IMR-90 (cell line): ENCODE data around the gene KRTCAP2. TPM values are rescaled to one million over a fixed set of nuclear protein-coding genes. Genes with fewer than 3 reads are reported as not detected.

Experiments
- ATAC-seq: fragments of 200-7000 bp; cut with Tn5 transposase; 2 replicates; pipeline ENCODE4 v1.9.1; 2020; ENCODE audit warnings: low read depth, mild to moderate bottlenecking, moderate library complexity
- BruUV-seq: library from RNA; stranded (reverse); fragments of 400-500 nt; replicated peaks from 2 replicates; lab custom pipeline; 2021; lab: Mats Ljungman, UMichigan
- CTCF ChIA-PET: fragments of 300-600 bp; formaldehyde crosslinking; extraction: SDS; loops from one replicate; lab custom pipeline; 2021; ENCODE audit warnings: antibody characterized with exemption; lab: Yijun Ruan, JAX
- POLR2A ChIA-PET: fragments of 300-600 bp; sonication (Branson Sonifier 250); formaldehyde crosslinking; loops from one replicate; lab custom pipeline; 2022; ENCODE audit warnings: antibody characterized with exemption; ENCODE audit not compliant: unreplicated experiment; lab: Charles Lee
- DNase-seq: peaks from one replicate; pipeline ENCODE4 v3.0.0; 2013
- H2AFZ ChIP-seq: replicated peaks from 2 replicates; pipeline ENCODE3; 2013; ENCODE audit warnings: low read length, mild to moderate bottlenecking; ENCODE audit not compliant: poor library complexity
- H2AK5ac ChIP-seq: 2 replicates; pipeline ENCODE4 v1.6.1; 2013; ENCODE audit warnings: low read depth, low read length, inconsistent platforms
- H2AK9ac ChIP-seq: replicated peaks from 2 replicates; pipeline ENCODE3; 2013; ENCODE audit warnings: mild to moderate bottlenecking, low read depth, low read length, moderate library complexity; ENCODE audit not compliant: poor library complexity
- H2BK120ac ChIP-seq: 2 replicates; pipeline ENCODE4 v1.6.1; 2013; ENCODE audit warnings: low read depth, low read length, inconsistent platforms
- H2BK15ac ChIP-seq: 3 replicates; pipeline ENCODE4 v1.6.1; 2013; ENCODE audit warnings: low read depth, low read length, inconsistent platforms
- H2BK20ac ChIP-seq: 2 replicates; pipeline ENCODE4 v1.6.1; 2013; ENCODE audit warnings: low read depth, mild to moderate bottlenecking, inconsistent platforms, low read length, moderate library complexity
- H2BK5ac ChIP-seq: 2 replicates; pipeline ENCODE4 v1.6.1; 2013; ENCODE audit warnings: mild to moderate bottlenecking, low read depth, low read length, inconsistent platforms; ENCODE audit not compliant: poor library complexity, severe bottlenecking
- H3K14ac ChIP-seq: replicated peaks from 2 replicates; pipeline ENCODE4 v1.6.1; 2013; ENCODE audit warnings: low read depth, low read length, inconsistent platforms
- H3K18ac ChIP-seq: 2 replicates; pipeline ENCODE4 v1.6.1; 2013; ENCODE audit warnings: low read depth, low read length, control low read depth
- H3K23ac ChIP-seq: 2 replicates; pipeline ENCODE4 v1.6.1; 2013; ENCODE audit warnings: low read depth, low read length, inconsistent platforms
- H3K27ac ChIP-seq: 2 replicates; pipeline ENCODE4 v1.5.1; 2013; ENCODE audit warnings: mild to moderate bottlenecking, control low read depth, low read length; ENCODE audit not compliant: insufficient read depth
- H3K27me3 ChIP-seq: 2 replicates; pipeline ENCODE4 v1.6.1; 2013; ENCODE audit warnings: low read length; ENCODE audit not compliant: control insufficient read depth, insufficient read depth
- H3K36me3 ChIP-seq: 2 replicates; pipeline ENCODE4 v1.6.1; 2013; ENCODE audit warnings: low read length, mixed read lengths; ENCODE audit not compliant: control insufficient read depth, insufficient read depth
- H3K4ac ChIP-seq: 2 replicates; pipeline ENCODE4 v1.6.1; 2013; ENCODE audit warnings: low read depth, low read length, inconsistent platforms
- H3K4me1 ChIP-seq: 2 replicates; pipeline ENCODE4 v1.6.1; 2013; ENCODE audit warnings: low read length, mixed read lengths; ENCODE audit not compliant: control insufficient read depth, insufficient read depth
- H3K4me2 ChIP-seq: 2 replicates; pipeline ENCODE4 v1.6.1; 2013; ENCODE audit warnings: low read depth, mild to moderate bottlenecking, control low read depth, low read length, moderate library complexity
- H3K4me3 ChIP-seq: 2 replicates; pipeline ENCODE4 v1.5.1; 2013; ENCODE audit warnings: low read depth, mild to moderate bottlenecking, control low read depth, low read length, moderate library complexity; ENCODE audit not compliant: insufficient read depth
- H3K56ac ChIP-seq: 2 replicates; pipeline ENCODE4 v1.6.1; 2013; ENCODE audit warnings: low read length, inconsistent platforms; ENCODE audit not compliant: insufficient read depth; ENCODE audit errors: extremely low read depth
- H3K79me1 ChIP-seq, 2 experiments: 2 replicates each; pipeline ENCODE4 v1.6.1; 2013; ENCODE audit warnings: low read length in 2 of 2, inconsistent platforms in 1 of 2, low read depth in 1 of 2
- H3K9ac ChIP-seq: 2 replicates; pipeline ENCODE4 v1.6.1; 2013; ENCODE audit warnings: low read depth, low read length, control low read depth
- H3K9me1 ChIP-seq: 2 replicates; pipeline ENCODE4 v1.6.1; 2013; ENCODE audit warnings: low read length, inconsistent platforms; ENCODE audit not compliant: insufficient read depth
- H3K9me3 ChIP-seq: 2 replicates; pipeline ENCODE4 v1.6.1; 2013; ENCODE audit warnings: low read length; ENCODE audit not compliant: control insufficient read depth, insufficient read depth
- H4K20me1 ChIP-seq: 2 replicates; pipeline ENCODE4 v1.6.1; 2013; ENCODE audit warnings: low read length, inconsistent platforms; ENCODE audit not compliant: insufficient read depth
- H4K5ac ChIP-seq: 2 replicates; pipeline ENCODE4 v1.6.1; 2013; ENCODE audit warnings: mild to moderate bottlenecking, low read depth, low read length, control low read depth
- H4K8ac ChIP-seq, 2 experiments: 2 replicates each; pipeline ENCODE4 v1.6.1; 2013; ENCODE audit warnings: low read depth in 2 of 2, low read length in 2 of 2, control low read depth in 1 of 2, inconsistent platforms in 1 of 2
- H4K91ac ChIP-seq: 2 replicates; pipeline ENCODE4 v1.6.1; 2013; ENCODE audit warnings: low read depth, low read length, inconsistent platforms; ENCODE audit not compliant: insufficient read depth
- MAZ ChIP-seq: IDR thresholded peaks from 2 replicates; pipeline ENCODE4 v1.6.1; 2012; ENCODE audit warnings: low read depth, mild to moderate bottlenecking, low read length, improper control_type of control experiment, moderate library complexity, borderline replicate concordance
- WGBS, 2 experiments: methylation state at CpG; one replicate each; pipeline versions ENCODE4 v1.1.5 to v1.1.7; 2013; ENCODE audit warnings: missing lambda C conversion rate in 2 of 2; ENCODE audit not compliant: insufficient read length in 1 of 2; ENCODE audit errors: extremely low coverage in 2 of 2; 5-methylcytosine and 5-hydroxymethylcytosine counted together
- dilution Hi-C: fragments of 300-500 bp; cut with HindIII; formaldehyde crosslinking; loops from one replicate; pipeline ENCODE4 v1.14.3; 2018; ENCODE audit warnings: low sequenced_read_pairs; ENCODE audit not compliant: unreplicated experiment
- in situ Hi-C: fragments of 300-500 bp; cut with MboI; formaldehyde crosslinking; loops from 3 replicates; pipeline ENCODE4 v1.14.3; 2019; ENCODE audit warnings: low sequenced_read_pairs, inconsistent platforms, mixed read lengths
- intact Hi-C: fragments of 100-400 bp; cut with micrococcal nuclease; formaldehyde crosslinking; loops from 2 replicates; pipeline ENCODE4 v1.10.0; 2022
- polyA plus RNA-seq, 3 experiments: library from polyadenylated mRNA; depleted of rRNA; stranded (reverse); fragments of >200 nt; gene quantifications; 2 replicates each; pipeline ENCODE4 v1.2.3, GENCODE V29; 2012; ENCODE audit warnings: low replicate concordance in 1 of 3
- total RNA-seq: library from RNA; depleted of rRNA; stranded (reverse); fragments of >200 nt; gene quantifications from 2 replicates; pipeline ENCODE4 v1.2.3, GENCODE V29; 2012

The KRTCAP2 gene
- total and polyA plus RNA-seq, 2 of the 4 experiments (the other 2 are of a cell fraction): 76.7 to 232 TPM

- Histone ChIP-seq H3K23ac (no peak overlapping the region), H2BK15ac (no peak overlapping the region), H3K14ac (no peak overlapping the region), H3K9me1 (peaks cover 16% of the 10 kb centered on the region; the same call in 1 of the 2 replicates), H3K4ac (no peak overlapping the region), H4K91ac (no peak overlapping the region), H3K4me1 (peaks cover 23% of the 10 kb centered on the region), H4K5ac (no peak overlapping the region), H2BK20ac (no peak overlapping the region), H3K18ac (no peak overlapping the region), H3K9me3 (no peaks in the 10 kb centered on the region), H2AK9ac (no peak overlapping the region), H3K4me2 (no peak overlapping the region), H4K20me1 (peaks cover 2% of the 10 kb centered on the region; the same call in 1 of the 2 replicates), H3K27ac (no peak overlapping the region), H3K56ac (no peak overlapping the region), H2AFZ (no peak overlapping the region), H2AK5ac (no peak overlapping the region), H3K36me3 (peaks cover 6% of the 10 kb centered on the region), H3K4me3 (no peak overlapping the region), H2BK5ac (no peak overlapping the region), H3K9ac (no peak overlapping the region), H3K27me3 (peaks cover 26% of the 10 kb centered on the region), H3K79me1 (peaks cover 0 to 10% of the 10 kb centered on the region in 2 experiments; a peak in 2 of 4 replicates), H4K8ac (no peak overlapping the region), H2BK120ac (no peak overlapping the region)
- no peak for TF ChIP-seq MAZ
- ChIA-PET CTCF (no interaction called here), POLR2A (no interaction called here)
- ATAC-seq (no peak), DNase-seq (no peak)
- no TSS peak for BruUV-seq
- dilution Hi-C loops (no loop called here), intact Hi-C loops (no loop called here), in situ Hi-C loops (no loop called here)
- 86% methylated on average over 1 of the region's 8 CpGs; no CpG with 5 or more reads in 1 of the 2 experiments for WGBS, 2 experiments
Measured at GRCh38 chr1:155131285-155131684, 41.8 kb downstream of the KRTCAP2 start.
